Measurements from ENCODE around the gene ATXN1. TPM values are rescaled to one million over a fixed set of nuclear protein-coding genes. Genes with fewer than 3 reads are reported as not detected.

The ATXN1 gene
- total and polyA plus RNA-seq, 2 of the 8 experiments (the other 6 are each of a cell fraction or from before 2014, with no cell fraction given) = 1.6 to 4.0 TPM

- Histone ChIP-seq H3K4me2 (ENCODE audit: insufficient read depth in 1 of 2, low read depth in 2 of 2, low read length in 2 of 2) (no peak overlapping the region), H2BK20ac (ENCODE audit: low read length) (no peak overlapping the region), H3K27me3 (replicated peaks in 1 of 4; ENCODE audit: control insufficient read depth in 3 of 4, extremely low read depth in 1 of 4, insufficient read depth in 3 of 4, low read length in 3 of 4) (peaks cover 0 to 1% (median 0%) of the 10 kb centered on the region in 4 experiments; a peak in 1 of 7 replicates), H3K79me1 (ENCODE audit: low read depth, low read length) (no peaks in the 10 kb centered on the region), H3K14ac (ENCODE audit: insufficient read length) (no peak overlapping the region), H4K20me1 (replicated peaks in 1 of 2; ENCODE audit: control insufficient read depth in 1 of 2, insufficient read depth in 2 of 2, low read length in 2 of 2) (no peaks in the 10 kb centered on the region), H2BK12ac (ENCODE audit: low read depth, low read length) (no peak overlapping the region), H3K23ac (ENCODE audit: insufficient read length) (no peak overlapping the region), H2BK5ac (ENCODE audit: low read depth, low read length) (no peak overlapping the region), H3K56ac (replicated peaks; ENCODE audit: insufficient read length, low read depth, low read length) (no peak overlapping the region), H3K36me3 (ENCODE audit: control insufficient read depth in 2 of 4, insufficient read depth in 4 of 4, low read length in 3 of 4) (no peaks in the 10 kb centered on the region), H4K91ac (replicated peaks; ENCODE audit: insufficient read length, low read length) (no peak overlapping the region), H4K5ac (ENCODE audit: insufficient read length, low read depth, low read length) (no peak overlapping the region), H3K4me3 (ENCODE audit: extremely low read depth in 1 of 4, insufficient read depth in 2 of 4, low read depth in 3 of 4, low read length in 4 of 4) (no peak overlapping the region), H2AFZ (ENCODE audit: low read length) (no peak overlapping the region), H3K79me2 (ENCODE audit: control insufficient read depth in 1 of 2, insufficient read depth in 2 of 2, low read length in 2 of 2) (no peaks in the 10 kb centered on the region), H3K4me1 (replicated peaks in 1 of 4; ENCODE audit: control insufficient read depth in 3 of 4, insufficient read depth in 4 of 4, low read length in 3 of 4) (no peaks in the 10 kb centered on the region), H3K4ac (replicated peaks; ENCODE audit: insufficient read length, low read depth, low read length) (no peak overlapping the region), H2BK120ac (replicated peaks; ENCODE audit: low read depth, low read length) (no peak overlapping the region), H3K18ac (ENCODE audit: extremely low read depth, low read length) (no peak overlapping the region), H3K27ac (ENCODE audit: low read depth, low read length) (no peak overlapping the region), H2BK15ac (ENCODE audit: low read length) (no peak overlapping the region), H3K9me3 (ENCODE audit: insufficient read depth in 2 of 2, low read depth in 1 of 2, low read length in 1 of 2) (no peaks in the 10 kb centered on the region), H3K23me2 (ENCODE audit: low read depth, low read length) (no peaks in the 10 kb centered on the region), H2AK5ac (ENCODE audit: low read depth, low read length) (no peak overlapping the region), H3K9ac (replicated peaks in 1 of 4; ENCODE audit: extremely low read depth in 1 of 4, low read depth in 3 of 4, low read length in 3 of 4) (no peak overlapping the region), H4K8ac (ENCODE audit: extremely low read depth, insufficient read depth, low read length) (no peak overlapping the region)
- 90% methylated on average over 10 of the region's 10 CpGs; no CpG with 5 or more reads in 1 of the 2 experiments for WGBS, 2 experiments (ENCODE audit: extremely low coverage in 1 of 2, insufficient coverage in 1 of 2, insufficient read length in 1 of 2, insufficient replicate concordance in 2 of 2, low coverage in 1 of 2, low lambda C conversion rate in 2 of 2, missing lambda C conversion rate in 1 of 2)
- ChIA-PET CTCF (ENCODE audit: partially characterized antibody) (no interaction called here), POLR2A (ENCODE audit: partially characterized antibody) (interaction anchor here (1.3 kb wide), 1 partner anchor 10 kb away, joined by 4 read pairs; no protein-coding TSS in a partner anchor)
- FAIRE-seq = no peak
- TF ChIP-seq CBX5 (IDR thresholded peaks at IDR 0.05; ENCODE audit: low read depth, low read length) (no peak), SRF (IDR thresholded peaks at IDR 0.05; ENCODE audit: low read depth, low read length) (no peak), POU5F1 (IDR thresholded peaks at IDR 0.05; ENCODE audit: low read depth, low read length) (no peak), FOSL1 (IDR thresholded peaks at IDR 0.05; ENCODE audit: insufficient read depth, low read depth, low read length) (no peak), NANOG (IDR thresholded peaks at IDR 0.05; ENCODE audit: insufficient read depth, low read depth, low read length, poor library complexity, severe bottlenecking) (no peak), TAF7 (optimal IDR thresholded peaks at IDR 0.05; ENCODE audit: borderline replicate concordance, low read depth, low read length) (no peak), EP300 (IDR thresholded peaks at IDR 0.05; ENCODE audit: borderline replicate concordance in 1 of 2, low read depth in 2 of 2, low read length in 2 of 2) (no peak), SP4 (IDR thresholded peaks at IDR 0.05; ENCODE audit: low read length) (no peak), HDAC2 (IDR thresholded peaks at IDR 0.05; ENCODE audit: borderline replicate concordance in 1 of 2, low read depth in 2 of 2, low read length in 2 of 2) (no peak)
- DNase-seq (ENCODE audit: low read depth in 1 of 2, low spot score in 2 of 2) = no peak
These were observed 135.7 kb downstream of the ATXN1 start for GRCh38 chr6:16625291-16626265.
